NCI-H2227 (cell line): ENCODE results near the gene TMEM45A.
"Not testable (repeated sequence)": the region's sequence is repeated elsewhere in the genome, so short reads cannot be mapped to it uniquely, and the experiment has no call there.

Source experiments
- DNase-seq: peaks from one replicate; lab custom pipeline; 2025; ENCODE audit not compliant: unreplicated experiment; lab: John Stamatoyannopoulos, UW

Gene TMEM45A

DNA sequence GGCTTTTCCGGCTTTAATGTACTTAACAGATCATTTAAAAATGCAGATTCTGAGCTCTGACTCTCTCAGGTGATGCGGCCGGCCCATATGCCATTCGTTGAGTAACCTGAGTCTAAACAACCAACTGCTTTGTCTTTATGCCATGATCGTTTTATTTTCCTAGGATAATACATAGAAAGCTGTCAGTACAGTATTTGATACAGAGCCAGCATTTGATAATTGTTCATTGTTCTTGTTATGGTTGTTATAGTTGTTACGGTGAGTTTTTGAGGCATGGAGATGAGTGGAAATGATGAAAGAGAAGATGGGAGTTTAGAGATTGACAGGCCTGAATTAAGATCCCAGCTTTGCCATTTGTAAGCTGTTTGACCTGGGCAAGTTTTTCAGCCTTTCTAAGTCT lies 40.0 kb downstream of the TMEM45A start:
- DNase-seq, result no peak

DNA sequence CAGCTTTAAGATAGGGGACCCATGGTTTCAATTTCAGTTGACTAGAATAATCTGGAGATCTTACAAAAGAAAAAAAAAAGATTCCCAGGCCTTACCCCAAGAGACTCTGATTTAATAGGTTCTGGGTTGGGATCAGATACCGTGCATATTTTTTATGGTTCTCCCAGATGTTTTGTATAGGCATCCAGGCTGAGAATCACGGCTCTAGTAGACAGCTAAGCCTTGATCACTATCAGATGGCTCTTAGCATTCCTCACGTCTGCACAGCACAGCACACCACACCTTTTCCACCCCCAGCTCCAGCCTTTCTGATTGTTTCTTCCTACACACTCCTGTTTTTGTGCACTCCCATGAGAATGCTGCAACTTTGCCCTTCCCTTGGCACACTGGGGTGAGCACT lies 40.8 kb downstream of the TMEM45A start:
- no peak for DNase-seq

DNA sequence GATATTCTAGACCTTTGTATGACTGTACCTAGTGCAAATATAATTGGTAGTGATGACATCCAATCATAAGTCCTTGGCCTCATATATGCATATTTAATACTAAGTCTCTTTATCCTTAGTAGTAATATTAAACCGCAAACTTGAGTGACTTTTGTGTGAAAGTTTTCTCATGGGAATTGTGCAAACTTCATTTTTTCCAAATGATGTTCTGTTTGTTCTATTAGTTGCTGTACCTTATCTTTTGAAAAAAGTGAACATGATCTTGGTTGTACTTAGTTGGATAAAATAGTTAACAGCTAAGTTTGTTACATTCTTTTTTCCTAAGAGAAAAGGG lies 43.2 kb downstream of the TMEM45A start:
- DNase-seq, result no peak

DNA sequence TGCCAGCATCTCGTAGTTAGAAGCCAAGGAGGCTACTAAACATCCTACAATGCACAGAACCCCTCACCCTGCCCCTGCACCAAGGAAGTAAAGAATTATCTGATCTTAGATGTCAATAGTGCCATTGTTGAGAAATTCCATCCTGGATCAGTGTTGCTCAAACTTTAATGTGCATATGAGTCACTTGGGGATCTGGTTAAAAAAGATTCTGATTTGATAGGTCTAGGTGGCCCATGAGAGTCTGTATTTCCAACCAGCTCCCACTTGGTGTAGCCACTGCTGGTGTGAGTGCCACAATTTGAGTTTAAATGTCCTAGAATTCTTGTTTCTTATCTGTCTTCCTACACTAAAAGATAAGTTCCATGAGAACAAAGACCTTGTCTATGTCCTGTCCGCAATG lies 43.7 kb downstream of the TMEM45A start:
- no peak for DNase-seq

DNA sequence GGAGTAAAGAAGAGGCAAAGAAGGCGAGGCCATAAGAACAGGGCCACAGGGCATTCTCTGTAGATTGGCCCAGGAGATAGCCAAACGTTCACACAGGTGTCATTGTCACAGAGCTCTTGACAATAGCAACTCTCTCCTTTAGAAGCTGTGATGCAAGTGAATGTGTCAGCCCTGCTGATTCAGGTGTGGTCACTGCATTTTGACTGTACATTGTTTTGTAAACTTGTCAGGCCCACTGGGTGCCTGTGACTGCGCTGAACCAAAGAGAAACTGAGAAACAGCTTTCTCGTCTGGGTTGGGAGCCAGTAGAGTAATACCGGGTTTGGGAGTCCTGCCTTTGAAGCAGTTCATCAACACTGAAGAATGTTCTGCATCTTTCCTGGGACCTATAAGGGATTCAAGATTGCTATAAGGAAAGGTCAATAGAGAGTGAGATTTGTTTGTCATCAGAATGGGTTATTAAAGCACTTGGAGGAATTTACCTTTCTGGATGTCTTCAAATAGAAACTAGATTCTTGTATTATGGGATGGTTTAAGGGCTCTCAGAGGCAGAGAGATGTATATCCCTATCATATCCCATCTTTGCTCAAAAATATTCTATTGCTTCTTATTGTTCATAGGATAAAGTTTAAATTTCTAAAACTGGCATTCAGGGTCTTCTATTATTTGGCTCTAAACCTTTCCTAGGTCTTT lies 45.4 kb downstream of the TMEM45A start:
- no peak for DNase-seq

DNA sequence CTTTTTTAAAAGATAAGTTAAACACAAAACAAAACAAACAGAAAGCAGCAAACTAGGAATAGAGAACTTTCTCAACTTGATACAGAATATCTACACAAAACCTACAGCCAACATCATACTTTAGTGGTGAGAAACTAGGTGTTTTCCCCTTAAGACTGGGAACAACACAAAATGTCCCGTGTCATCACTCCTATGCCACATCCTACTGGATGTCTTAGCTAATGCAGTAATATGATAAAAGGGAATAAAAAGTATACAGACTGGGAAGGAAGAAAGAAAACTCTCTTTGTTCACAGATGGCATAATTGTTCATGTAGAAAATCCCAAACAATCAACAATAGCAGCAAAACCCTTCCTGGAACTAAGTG lies 45.9 kb downstream of the TMEM45A start:
- no peak for DNase-seq

DNA sequence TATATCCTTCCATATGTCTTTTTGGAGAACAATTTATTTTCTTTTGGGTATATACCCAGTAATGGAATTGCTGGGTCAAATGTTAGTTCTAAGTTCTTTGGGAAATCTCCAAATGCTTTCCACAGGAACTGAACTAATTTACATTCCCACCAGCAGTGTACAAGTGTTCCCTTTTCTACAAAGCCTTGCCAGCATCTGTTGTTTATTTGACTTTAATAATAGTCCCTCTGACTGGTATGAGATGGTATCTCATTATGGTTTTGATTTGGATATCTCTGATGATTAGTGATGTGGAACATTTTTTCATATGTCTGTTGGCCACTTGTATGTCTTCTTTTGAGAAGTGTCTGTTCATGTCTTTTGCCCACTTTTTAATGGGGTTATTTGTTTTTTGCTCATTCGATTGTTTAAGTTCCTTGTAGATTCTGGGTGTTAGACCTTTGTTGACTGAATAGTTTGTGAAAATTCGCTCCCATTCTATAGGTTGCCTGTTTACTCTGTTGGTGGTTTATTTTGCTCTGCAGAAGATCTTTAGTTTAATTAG lies 48.4 kb downstream of the TMEM45A start:
- DNase-seq, result no peak

DNA sequence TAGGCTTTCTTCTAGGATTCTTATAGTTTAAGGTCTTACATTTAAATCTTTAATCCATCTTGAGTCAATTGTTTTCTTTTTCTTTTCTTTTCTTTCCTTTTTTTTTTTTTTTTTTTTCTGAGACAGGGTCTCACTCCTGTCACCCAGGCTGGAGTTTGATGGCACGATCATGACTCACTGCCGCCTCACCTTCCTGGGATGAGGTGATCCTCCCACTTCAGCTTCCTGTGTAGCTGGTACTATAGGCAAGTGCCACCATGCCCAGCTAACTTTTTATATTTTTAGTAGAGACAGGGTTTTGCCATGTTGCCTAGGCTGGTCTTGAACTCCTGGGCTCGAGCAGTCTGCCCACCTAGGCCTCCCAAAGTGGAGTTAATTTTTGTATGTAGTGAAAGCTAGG lies 49.0 kb downstream of the TMEM45A start:
- not testable (repeated sequence) for DNase-seq

DNA sequence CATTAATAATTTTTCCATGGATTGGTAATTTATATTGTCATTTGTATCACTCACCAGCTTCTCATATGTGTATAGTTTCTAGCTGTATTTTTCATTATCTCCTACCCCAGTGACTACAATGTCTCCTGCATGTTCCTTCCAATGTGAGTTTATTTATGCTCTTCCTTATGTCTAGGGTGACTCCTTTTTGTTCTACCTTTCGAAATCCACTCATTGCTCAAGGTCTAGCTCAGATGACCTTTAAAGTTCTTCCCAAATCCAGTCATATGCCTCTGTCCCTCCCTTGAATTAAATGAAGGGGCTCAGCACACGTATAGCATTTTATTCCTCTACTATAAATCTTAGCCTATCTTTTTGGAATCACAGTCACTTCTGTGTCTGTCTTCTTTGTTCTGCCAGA lies 53.0 kb downstream of the TMEM45A start:
- DNase-seq, result no peak

DNA sequence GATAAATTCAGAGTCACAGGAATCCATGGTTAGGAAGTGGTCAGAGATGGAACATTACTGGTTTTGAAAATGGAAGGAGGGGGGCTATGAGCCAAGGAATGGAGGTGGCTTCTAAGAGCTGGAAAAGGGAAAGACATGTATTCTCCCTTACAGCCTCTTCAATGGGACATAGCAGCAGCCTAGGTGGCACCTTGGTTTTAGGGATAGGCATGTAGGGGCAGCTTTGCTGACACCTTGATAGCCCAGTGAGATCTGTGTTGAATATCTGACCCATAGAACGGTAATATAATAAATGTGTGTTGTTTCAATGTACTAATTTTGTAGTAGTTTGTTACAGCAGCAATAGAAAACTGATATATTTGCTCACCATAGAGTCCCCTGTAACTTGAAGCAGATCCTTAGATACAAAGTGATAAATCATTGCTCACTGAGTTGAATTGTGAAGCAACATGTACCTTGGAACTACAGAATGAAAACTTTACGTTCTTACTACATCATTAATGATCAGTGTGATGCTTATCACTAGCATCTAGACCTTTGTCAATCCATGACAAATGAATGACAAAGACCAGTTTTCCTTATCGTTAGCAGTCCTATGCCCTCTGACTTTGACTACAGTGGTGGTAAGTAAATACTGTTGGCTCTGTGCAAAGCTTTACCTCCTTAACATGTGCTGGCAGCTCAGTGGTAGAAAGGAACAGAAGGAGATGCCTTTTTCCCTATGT lies 53.8 kb downstream of the TMEM45A start:
- no peak for DNase-seq

DNA sequence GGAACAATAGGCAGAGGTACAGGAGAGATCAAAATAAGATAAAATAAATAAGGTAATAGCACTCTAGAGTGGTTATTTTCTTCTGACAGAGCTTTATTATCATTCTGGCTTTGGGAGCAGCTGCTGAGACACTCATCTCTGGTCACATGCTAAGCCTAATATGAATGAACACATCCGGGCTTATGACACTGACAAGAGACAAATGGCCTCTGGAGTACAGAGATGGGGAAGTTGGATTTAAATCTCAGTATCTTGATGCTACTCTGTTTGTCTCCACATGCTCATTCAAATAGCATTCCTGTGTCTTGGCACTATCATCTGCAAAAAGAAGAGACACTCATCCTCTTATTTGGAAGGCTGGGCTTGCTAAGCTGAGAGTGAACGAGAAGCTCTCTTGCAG lies 55.6 kb downstream of the TMEM45A start:
- peak; percentile 37 for DNase-seq

DNA sequence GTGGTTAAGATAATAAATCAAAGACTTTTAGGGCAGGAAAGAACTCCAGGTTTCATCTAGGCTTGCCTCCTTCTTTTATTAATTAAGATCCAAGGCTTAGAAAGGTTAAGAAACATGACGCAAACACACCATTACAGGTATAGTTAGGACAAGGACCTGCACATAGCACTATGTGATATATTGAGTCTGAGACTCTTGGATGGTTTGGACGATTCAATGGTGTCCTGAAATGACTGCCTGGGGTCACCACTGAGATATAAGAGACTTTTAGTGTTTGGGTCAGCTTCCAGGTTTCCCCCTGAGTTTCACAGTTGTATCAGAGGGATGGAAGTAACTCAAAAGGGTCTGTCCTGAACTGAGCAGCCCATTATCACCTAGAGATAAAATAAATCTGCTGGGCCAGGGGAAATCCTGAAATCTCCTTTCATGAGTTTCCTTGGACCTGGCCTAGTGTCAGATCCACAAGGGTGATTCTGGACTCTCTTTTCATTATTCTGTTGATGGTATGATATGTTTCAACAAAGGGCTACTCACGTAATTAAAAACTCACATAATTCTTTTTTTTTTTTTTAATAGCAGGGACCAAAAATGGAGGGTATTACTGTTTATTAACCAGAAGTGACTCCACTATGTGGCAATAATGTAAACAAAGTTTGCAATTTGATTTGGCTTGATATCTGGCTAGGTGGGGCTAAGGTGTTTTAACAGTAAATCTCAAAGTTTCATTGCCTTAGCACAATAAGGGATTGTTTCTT lies 61.4 kb downstream of the TMEM45A start:
- no peak for DNase-seq

DNA sequence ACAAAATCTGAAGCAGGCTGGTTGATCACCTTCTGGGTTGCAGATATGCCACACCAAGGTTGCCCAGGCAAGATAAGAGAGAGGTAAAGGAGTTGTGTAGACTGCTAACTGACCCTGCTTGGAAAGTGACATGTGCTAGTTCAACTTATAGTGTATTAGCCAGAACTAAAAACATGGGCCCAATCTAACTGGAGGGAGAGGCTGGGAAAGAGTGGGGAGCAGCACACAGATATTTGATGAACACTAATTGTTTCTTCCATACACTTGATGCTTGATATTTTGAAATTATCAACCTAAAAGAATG lies 61.9 kb downstream of the TMEM45A start:
- DNase-seq, result no peak

DNA sequence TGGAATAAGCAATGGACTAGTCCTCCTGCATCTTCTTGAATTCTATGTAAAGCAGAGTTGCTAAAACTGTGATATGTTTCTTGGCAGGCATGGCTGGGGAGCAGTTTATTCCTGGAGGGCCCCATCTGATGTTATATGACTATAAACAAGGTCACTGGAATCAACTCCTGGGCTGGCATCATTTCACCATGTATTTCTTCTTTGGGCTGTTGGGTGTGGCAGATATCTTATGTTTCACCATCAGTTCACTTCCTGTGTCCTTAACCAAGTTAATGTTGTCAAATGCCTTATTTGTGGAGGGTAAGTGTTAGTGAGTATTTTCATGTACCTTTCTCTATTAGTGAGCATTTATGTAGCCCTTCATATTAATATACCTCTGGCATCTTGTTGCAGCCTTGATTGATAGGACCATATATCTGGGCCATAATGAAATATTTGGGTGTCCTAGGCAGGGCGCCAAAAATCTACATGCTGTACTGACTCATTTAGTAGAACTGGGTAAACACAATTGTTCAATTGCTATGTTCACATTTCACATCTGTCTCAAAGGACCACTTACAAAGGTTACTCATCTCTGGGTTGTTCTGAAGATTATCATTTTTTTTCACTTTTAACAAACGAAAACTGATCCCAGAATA lies 64.4 kb downstream of the TMEM45A start:
- no peak for DNase-seq

DNA sequence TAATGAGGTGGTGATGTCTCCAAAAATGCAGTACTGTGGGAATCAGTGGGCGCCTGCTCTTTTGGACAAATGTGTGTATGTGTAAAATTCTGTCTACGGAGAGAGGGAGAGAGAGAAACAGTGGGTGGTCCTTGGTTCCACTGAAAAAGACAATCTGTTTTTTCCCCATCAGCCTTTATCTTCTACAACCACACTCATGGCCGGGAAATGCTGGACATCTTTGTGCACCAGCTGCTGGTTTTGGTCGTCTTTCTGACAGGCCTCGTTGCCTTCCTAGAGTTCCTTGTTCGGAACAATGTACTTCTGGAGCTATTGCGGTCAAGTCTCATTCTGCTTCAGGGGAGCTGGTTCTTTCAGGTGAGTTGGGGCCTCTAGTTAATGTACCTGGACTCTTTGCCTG lies 65.8 kb downstream of the TMEM45A start:
- DNase-seq, result no peak

DNA sequence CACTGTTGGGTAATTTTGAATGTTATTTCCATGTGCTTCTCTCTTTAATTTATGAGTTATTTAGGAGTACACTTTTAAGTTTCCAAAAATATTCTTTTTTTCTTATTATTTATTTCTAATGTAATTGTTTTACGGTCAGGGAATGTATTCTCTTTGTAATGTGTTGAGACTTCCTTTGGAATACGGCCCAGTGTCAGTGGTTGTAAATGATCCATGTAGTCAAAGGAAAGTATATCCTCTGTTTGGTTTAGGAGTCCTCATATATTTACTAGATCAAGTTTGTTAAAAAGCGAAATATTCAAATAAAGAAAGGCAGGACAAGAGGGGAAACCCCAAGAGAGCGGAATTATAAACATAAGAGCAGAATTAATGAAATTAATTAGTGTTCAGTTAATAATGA lies 68.0 kb downstream of the TMEM45A start:
- no peak for DNase-seq

DNA sequence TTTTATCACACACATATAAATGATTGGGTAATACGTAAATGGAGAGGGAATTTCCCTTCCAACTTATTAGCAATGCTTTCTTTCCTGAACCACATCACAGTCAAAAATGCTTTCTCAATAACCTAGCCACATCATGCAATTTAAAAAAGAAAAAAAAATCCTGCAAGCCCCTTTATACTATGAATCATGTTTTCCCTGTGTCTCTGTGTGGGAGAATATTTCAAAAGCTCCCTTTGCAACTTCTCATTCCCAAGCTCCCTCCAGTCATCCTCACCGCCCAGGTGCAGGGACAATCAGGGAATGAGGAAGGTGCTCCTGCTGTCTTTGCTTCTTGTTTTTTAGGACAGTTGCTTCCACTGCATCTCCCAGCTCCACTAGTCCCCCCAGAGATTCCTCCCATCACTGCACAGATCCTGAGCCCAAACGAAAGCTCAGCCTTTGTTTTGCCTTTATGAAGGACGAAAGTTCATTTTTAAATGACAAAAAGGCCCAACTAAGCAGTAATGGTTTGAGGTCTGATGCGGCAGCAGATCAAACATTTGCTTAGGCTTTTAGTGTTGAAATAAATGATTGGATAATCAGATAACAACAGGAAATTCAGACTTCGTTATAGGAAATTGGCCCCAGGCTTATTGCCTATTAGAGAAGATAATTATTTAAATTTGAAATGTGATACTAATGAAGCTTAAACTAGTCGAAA lies 69.2 kb downstream of the TMEM45A start:
- no peak for DNase-seq

DNA sequence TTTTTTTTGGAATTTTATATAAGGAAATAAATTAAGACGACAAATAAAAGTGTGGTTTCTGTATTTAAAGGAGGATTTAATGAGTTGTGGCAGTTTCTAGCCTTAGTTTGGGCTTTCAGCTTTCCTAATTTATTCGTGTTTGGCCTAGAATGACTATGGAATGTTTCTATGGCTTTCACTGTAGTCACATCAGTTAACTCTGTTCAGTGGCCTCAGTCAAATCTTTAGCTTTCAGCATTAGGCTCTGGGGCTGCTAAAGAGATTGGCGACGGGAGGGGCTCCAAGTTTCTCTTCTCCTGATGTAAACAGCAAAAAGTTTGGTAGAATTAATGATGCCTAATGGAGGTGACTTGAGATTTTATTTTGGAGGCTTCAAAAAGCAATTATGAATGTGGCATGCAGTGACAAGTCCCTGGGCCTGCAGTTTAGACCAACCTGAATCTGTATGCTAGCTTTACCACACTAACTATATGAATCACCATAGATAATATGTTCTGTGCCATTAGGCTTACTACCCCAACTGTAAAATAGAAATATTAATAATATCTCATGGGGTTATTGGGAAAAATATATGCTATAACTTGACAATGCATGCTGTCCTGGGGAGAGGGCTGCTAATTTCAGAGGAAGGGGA lies 69.9 kb downstream of the TMEM45A start:
- DNase-seq, result no peak

DNA sequence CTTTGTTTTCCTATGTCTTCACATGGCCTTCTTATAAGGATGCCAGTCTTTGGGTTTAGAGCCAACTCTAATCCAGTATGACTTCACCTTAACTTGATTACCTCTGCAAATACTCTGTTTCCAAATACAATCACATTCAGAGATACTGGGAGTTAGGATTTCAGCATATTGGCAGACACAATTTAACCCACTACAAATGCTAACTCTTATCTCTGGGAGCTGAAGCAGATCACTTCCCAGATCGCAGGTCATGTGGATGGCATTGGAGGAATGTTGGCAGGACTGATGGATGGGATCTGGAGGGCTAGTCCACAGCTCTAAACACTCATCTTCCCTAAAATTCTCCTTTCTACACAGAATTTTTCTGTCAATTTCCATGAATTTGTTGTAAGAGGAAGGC lies 70.8 kb downstream of the TMEM45A start:
- no peak for DNase-seq

DNA sequence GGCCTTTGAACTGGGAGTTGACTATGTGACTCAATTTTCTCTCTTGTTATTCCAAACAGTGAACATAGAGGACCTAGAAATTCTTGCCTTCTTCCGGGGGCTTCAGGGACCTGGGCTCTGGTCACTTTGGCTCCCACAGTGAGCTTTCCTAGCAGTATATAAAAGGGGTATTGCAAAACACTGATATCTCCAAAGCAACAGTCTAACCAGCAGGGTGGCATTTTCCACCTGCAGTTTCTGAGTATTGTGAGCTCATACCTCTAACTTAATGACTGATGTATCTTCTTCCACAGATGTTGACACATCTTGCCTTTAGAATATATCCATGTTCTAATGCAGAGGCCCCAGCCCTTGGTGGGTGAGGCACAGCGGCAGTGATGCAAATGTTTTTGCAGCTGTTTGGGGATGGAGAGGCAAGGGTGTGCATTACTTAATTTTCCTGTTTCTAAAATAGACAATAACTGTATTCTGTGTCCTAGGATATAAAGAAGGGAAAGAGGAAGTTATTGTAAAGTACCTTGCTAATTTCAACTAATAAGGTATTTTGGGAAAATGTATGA lies 71.3 kb downstream of the TMEM45A start:
- DNase-seq, result no peak
